ENCODE data around the gene GRWD1.

Gene GRWD1

DNA sequence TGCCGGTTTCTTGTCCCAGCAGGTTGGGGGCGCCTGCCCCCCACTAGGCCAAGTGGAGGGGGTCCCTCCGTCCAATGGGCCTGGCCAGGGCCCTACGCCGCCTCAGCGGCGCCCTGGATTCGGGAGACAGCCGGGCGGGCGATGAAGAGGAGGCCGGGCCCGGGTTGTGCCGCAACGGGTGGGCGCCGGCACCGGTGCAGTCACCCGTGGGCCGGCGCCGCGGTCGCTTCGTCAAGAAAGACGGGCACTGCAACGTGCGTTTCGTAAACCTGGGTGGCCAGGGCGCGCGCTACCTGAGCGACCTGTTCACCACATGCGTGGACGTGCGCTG is 15.8 kb downstream of the GRWD1 start:
- DNase-seq, result no peak

DNA sequence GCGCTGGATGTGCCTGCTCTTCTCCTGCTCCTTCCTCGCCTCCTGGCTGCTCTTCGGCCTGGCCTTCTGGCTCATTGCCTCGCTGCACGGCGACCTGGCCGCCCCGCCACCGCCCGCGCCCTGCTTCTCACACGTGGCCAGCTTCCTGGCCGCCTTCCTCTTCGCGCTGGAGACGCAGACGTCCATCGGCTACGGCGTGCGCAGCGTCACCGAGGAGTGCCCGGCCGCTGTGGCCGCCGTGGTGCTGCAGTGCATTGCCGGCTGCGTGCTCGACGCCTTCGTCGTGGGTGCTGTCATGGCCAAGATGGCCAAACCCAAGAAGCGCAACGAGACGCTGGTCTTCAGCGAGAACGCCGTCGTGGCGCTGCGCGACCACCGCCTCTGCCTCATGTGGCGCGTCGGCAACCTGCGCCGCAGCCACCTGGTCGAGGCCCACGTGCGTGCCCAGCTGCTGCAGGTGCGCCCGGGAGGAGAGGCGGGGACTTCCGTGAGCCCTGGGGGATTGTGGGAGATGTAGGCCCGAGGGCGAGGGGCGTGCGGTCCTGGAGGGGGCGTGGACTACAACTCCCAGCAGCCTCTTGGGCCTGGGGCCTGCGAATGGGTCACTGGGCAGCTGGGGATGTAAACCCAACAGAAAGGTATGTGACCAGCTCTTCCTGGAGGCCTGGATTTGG is 16.3 kb downstream of the GRWD1 start:
- no peak for DNase-seq

- no peak for DNase-seq
Measured at GRCh38 chr19:48465215-48465614, 19.4 kb downstream of the GRWD1 start.

- DNase-seq, result no peak
Measured at GRCh38 chr19:48466561-48467325, 21.0 kb downstream of the GRWD1 start.

DNA sequence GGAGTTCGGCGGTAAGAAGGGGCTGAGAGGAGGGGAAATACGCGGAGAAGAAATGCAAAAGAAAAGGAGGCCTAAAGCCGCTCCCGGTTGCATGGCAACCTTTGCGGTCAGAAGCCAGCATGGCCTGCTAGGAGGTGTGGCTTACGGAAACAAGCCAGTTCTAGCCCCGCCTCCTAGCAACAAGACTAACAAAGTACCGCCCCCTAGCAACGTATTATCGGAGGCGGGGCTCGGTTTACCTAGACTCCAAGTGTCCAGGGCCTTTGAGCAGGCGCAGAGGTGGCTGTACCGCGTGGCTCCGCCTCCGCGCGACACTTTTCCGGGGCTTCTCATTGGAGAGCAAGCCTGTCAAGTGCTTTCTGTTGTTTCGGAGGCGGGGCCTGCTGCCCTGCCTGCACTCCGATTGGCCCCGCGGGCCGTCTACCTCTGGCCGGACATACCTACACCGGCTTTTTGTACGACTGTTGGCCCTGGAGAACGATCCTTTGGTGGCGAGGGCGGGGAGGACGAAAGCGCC is 23.0 kb downstream of the GRWD1 start:
- peak; percentile 100 for DNase-seq

GRCh38 chr19:48469289-48469881 is 23.6 kb downstream of the GRWD1 start, which contains the start of gene CYTH2:
Gene CYTH2 (plus strand): TSS chr19:48469369. CDS start chr19:48469508, 139 bp downstream.
- DNase-seq, result peak; percentile 53 to 78

- DNase-seq, result no peak
Measured at GRCh38 chr19:48469934-48470680, 24.3 kb downstream of the GRWD1 start.

DNA sequence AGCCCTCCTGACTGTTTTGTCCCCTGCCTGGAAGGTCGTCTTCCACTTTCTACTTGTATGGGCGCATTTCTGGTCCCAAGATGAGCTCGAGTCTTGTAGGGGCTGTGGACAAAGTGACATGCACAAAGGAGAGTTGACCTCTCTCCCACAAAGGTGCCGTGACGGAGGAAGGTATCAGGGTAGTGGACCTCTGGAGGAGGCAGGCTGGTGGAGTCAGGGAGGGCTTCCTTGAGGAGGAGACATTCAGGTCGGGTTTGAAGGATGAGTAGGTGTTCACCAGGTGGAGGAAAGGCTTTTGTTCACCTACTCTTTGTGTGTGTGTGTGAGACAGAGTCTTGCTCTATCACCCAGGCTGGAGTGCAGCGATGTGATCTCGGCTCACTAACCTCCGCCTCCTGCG is 25.1 kb downstream of the GRWD1 start:
- no peak for DNase-seq

DNA sequence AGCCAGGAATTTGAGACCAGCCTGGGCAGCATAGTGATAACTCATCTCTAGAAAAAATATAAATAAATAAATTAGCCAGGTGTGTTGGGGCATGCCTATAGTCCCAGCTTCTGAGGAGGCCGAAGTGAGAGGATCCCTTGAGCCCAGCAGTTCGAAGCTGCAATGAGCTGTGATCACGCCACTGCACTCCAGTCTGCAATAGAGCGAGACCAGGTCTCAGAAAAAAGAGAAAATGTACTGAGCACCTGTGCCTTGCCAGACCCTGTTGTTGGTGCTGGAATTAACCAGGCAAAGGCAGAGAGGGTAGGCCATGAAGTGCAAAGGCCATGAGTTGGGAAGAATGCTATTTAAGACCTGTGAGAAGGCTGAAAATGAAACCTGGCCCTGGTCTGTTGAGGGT is 26.1 kb downstream of the GRWD1 start:
- DNase-seq, result no peak

DNA sequence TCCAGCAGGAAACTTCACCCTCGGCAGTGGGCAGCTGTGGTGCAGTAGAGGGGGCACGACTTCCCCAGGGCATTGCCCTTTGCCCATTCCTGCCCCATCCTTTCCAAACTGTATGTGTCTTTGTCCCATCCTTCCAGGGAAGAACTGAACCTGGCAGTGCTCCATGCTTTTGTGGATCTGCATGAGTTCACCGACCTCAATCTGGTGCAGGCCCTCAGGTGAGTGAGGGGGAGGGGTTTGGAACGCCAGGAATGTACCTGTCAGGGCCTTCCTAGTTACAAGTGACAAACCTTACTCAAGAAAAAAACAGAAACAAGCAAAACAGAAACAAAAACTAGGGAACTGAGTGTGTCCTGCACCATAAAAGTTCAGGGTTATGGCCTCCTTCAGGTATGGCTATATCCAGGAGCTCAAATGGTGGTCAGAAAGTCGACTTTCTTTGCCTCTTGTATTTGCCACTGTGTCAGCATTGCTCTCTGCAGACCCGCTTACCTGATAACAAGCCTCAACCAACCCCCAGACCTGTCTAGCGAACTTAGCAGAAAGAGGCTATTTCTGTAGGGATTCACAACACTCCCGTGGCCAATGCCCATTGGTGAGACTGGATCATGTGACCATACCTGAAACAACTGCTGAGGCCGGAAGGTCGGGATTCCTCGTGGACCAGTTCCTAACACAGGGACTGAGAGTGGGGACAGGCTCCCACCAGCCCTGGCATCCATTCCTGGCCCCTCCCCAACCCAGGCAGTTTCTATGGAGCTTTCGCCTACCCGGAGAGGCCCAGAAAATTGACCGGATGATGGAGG is 27.6 kb downstream of the GRWD1 start:
- DNase-seq, result no peak

DNA sequence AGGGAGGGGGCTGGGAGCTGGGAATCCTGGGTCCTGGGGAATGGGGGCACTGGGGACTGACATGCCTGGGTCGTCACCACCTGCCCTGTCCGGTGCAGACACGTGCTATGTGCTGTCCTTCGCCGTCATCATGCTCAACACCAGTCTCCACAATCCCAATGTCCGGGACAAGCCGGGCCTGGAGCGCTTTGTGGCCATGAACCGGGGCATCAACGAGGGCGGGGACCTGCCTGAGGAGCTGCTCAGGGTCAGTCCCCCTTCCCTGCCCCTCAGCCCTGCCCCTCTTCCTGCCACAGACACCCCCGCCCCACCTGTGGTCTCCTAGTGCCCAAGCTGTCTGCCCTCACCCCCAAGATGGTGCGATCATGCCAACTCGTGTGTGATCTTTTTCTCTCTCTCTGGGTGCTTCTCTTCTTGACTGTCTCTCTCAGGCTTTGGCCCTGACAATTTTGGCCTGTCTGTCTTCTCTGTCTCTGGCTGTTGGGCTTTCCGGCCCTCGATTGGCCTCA is 28.4 kb downstream of the GRWD1 start:
- DNase-seq, result no peak

- no peak for DNase-seq
Measured at GRCh38 chr19:48475369-48476068, 29.7 kb downstream of the GRWD1 start.

DNA sequence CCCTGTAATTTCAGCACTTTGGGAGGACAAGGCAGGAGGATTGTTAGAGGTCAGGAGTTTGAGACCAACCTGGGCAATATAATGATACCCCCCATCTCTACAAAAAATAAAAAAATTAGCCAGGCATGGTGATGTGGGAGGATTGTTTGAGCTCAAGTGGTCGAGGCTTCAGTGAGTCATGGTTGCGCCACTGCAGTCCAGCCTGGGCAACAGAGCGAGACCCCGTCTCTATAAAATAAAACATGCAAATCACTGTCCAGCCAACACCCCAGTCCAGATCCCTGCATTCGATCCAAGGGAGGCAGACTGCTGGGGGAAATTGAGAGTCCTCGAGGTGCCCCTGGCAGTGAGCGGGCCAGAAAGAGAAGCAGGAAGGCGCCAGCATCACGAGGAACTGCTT is 30.4 kb downstream of the GRWD1 start:
- DNase-seq, result no peak

GRCh38 chr19:48477067-48477685 is 31.4 kb downstream of the GRWD1 start:
- no peak for DNase-seq

- no peak for DNase-seq
Measured at GRCh38 chr19:48477698-48478338, 32.0 kb downstream of the GRWD1 start.

GRCh38 chr19:48478339-48479256 is 32.8 kb downstream of the GRWD1 start:
- DNase-seq, result no peak

DNA sequence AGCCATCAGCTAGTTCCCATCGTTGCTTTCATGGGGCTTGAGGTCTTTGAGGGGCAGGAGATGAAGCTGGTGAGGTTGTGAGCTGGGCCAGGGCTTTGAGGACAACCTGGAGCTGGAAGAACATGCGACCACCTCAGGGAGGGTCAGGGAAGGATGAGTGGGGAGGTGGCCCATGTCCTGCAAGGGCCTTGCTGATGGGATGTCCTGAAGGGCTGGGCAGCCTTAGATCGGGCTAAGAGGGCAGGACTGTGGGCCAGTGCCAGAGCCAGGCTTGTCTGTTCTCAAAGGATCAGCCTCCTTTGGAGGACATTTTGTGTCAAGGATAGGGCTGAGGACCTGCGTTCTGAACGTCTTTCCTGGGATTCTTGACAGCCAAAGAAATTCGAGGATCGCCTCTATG is 33.9 kb downstream of the GRWD1 start:
- no peak for DNase-seq

DNA sequence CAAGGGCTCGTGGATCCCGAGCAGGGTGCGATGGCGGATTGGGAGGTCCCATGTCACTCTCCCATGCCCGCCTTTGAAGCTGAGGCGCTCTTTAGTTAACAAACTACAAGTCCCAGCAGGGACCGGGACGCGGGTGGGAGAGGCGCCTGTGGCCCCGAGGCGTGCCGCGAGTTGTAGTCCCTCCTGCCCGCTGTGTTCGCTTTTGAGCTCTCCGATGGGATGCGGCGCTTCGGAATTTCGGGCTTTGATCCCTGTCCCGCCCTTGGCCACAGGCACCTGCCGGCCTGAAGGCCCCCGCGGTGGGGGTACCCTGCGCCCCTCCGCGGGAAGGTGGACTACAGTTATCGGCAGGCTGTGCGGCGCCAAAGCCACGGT is 34.4 kb downstream of the GRWD1 start:
- DNase-seq, result peak; percentile 35 to 50

Measured in CD4-positive, alpha-beta T cell treated with Interferon alpha-2 for 1 hour (primary cell).